Epithelial cell of prostate (primary cell): ENCODE measurements around the gene ZNF701.
"Not testable (repeated sequence)": the region's sequence is repeated elsewhere in the genome, so short reads cannot be mapped to it uniquely, and the experiment has no call there.

ENCODE experiments used
- DNase-seq: peaks from one replicate; pipeline ENCODE4 v3.0.0-alpha.2; 2011; ENCODE audit warnings: low read depth, low spot score
- H3K27ac ChIP-seq: fragments of 450-650 bp; 2 replicates; pipeline ENCODE4 v1.5.1; 2017; ENCODE audit warnings: mild to moderate bottlenecking

The ZNF701 gene

DNA sequence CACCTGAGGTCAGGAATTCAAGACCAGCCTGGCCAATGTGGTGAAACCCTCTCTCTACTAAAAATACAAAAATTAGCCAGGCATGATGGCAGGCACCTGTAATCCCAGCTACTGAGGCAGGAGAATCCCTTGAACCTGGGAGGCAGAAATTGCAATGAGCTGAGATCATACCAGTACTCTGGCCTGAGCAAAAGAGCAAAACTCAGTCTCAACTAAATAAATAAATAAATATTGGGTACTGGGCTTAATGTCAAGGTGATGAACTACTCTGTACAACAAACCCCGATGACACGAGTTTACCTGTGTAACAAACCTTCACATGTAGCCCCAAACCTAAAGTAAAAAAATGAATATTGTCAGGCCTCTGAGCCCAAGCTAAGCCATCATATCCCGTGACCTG, 57.4 kb downstream of the ZNF701 start:
- not testable (repeated sequence) for DNase-seq, H3K27ac ChIP-seq

DNA sequence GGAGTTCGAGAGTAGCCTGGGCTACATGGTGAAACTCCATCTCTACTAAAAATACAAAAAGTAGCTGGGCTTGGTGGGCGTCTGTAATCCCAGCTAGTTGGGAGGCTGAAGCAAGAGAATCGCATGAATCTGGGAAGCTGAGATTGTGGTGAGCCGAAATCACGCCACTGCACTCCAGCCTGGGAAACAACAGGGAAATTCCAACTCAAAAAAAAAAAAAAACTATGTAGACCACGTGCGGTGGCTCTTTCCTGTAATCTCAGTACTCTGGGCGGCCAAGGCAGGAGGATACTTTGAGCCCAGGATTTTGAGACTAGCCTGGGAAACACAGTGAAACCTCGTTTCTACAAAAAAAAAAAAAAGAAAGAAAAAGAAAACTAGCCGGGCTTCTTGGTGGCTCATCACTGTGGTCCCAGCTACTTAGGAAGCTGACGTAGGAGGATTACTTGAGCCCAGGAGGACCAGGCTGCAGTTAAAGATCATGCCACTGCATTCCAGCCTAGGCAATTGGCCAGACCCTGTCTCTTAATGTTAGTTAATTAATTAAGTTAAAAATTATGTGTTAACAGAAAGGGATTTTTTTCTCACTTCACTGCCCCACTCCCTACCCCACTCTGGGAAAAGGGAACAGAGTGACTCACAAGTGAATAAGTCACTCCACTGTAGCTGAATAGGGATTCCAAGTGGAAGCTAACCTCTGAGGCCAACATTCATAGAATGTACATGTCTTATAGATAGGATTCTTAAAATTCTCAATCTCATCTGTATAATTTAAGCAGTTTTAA, 65.9 kb downstream of the ZNF701 start:
- no peak overlapping the region for H3K27ac ChIP-seq
- no peak for DNase-seq
